Measurements from ENCODE around the gene LGALS8. TPM values are rescaled to one million over a fixed set of nuclear protein-coding genes. Genes with fewer than 3 reads are reported as not detected.
A peak's percentile ranks its signal among the peaks of the same experiment; 100 is the strongest.

The LGALS8 gene
- total RNA-seq, 1 donor from 2014 or later: 42.4 TPM

GRCh38 chr1:236507022-236507700, 16.6 kb upstream of the LGALS8 start:
- Mint-ChIP-seq H3K36me3 (no peaks in the 10 kb centered on the region), H3K27me3 (no peaks in the 10 kb centered on the region), H3K4me1 (ENCODE audit: unreplicated experiment) (peaks cover 21% of the 10 kb centered on the region), H3K9me3 (no peaks in the 10 kb centered on the region), H3K27ac (peak overlapping the region; percentile 74), H3K4me3 (no peak overlapping the region)
- no peak for DNase-seq (ENCODE audit: extremely low spot score, unreplicated experiment)
- TF ChIP-seq CTCF (conservative IDR thresholded peaks at IDR 0.05): no peak

GRCh38 chr1:236508593-236509027, 15.2 kb upstream of the LGALS8 start:
- H3K27ac Mint-ChIP-seq: no peak overlapping the region
- no peak overlapping the region for H3K4me3 Mint-ChIP-seq
- TF ChIP-seq CTCF (conservative IDR thresholded peaks at IDR 0.05): no peak
- H3K36me3 Mint-ChIP-seq: no peaks in the 10 kb centered on the region
- peaks cover 11% of the 10 kb centered on the region for H3K4me1 Mint-ChIP-seq (ENCODE audit: unreplicated experiment)
- no peaks in the 10 kb centered on the region for H3K27me3 Mint-ChIP-seq
- no peaks in the 10 kb centered on the region for H3K9me3 Mint-ChIP-seq
- no peak for DNase-seq (ENCODE audit: extremely low spot score, unreplicated experiment)

GRCh38 chr1:236509203-236509602, 14.6 kb upstream of the LGALS8 start:
- Mint-ChIP-seq H3K4me1 (ENCODE audit: unreplicated experiment) (peaks cover 11% of the 10 kb centered on the region), H3K27ac (no peak overlapping the region), H3K36me3 (no peaks in the 10 kb centered on the region), H3K9me3 (no peaks in the 10 kb centered on the region), H3K4me3 (no peak overlapping the region), H3K27me3 (no peaks in the 10 kb centered on the region)
- no peak for DNase-seq (ENCODE audit: extremely low spot score, unreplicated experiment)
- no peak for TF ChIP-seq CTCF (conservative IDR thresholded peaks at IDR 0.05)

GRCh38 chr1:236509647-236510401, 14.0 kb upstream of the LGALS8 start:
- Mint-ChIP-seq H3K36me3 (no peaks in the 10 kb centered on the region), H3K27me3 (no peaks in the 10 kb centered on the region), H3K4me1 (ENCODE audit: unreplicated experiment) (peaks cover 11% of the 10 kb centered on the region), H3K27ac (no peak overlapping the region), H3K9me3 (no peaks in the 10 kb centered on the region), H3K4me3 (no peak overlapping the region)
- no peak for DNase-seq (ENCODE audit: extremely low spot score, unreplicated experiment)
- TF ChIP-seq CTCF (conservative IDR thresholded peaks at IDR 0.05): no peak

- Mint-ChIP-seq H3K4me1 (ENCODE audit: unreplicated experiment) (peaks cover 21% of the 10 kb centered on the region), H3K36me3 (no peaks in the 10 kb centered on the region), H3K27ac (no peak overlapping the region), H3K27me3 (no peaks in the 10 kb centered on the region), H3K9me3 (no peaks in the 10 kb centered on the region), H3K4me3 (no peak overlapping the region)
- no peak for DNase-seq (ENCODE audit: extremely low spot score, unreplicated experiment)
- no peak for TF ChIP-seq CTCF (conservative IDR thresholded peaks at IDR 0.05)
Observed at GRCh38 chr1:236511735-236512418, 11.9 kb upstream of the LGALS8 start.
